Measurements from ENCODE around the gene ESPNL.

Gene ESPNL

DNA sequence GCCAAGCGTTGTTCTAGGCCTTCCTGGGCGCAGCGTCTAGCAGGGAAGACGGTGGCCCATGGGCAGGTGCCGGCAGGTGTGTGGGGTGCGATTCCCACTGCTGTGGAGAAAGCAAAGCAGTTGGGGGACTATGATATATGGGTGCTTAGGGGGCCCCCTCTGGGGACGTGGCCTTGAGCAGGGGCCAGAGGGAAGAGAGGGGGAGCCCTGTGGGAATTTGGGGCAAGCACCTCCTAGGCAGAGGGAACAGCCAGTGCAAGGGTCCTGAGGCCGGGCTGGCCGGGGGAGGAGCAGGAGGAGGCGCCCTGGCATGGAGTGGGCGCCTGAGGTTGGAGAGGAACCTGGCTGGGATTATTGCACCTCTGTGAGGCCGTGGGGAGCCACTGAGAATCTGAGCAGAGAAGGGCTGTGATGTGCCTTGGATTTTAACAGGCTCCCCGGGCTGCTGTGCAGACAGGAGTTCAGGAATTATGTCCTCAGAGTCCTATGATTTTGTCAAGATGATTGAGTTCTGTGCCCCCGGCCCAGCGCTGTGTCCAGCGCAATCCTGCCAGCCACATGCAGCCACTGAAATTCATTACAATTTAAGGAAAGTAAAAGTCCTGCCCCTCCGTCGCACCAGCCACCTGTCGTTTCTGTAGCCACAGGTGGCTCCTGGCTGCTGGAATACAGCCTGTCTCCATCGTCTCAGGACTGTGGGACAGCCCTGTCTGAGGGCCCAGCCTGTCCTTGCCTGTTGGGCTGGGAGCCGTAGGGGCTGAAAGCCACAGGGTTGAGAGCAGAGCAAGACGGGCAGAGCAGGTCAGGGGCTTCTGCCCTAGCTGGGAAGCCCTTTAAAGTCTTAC is 29.2 kb downstream of the ESPNL start:
- no peak for DNase-seq (ENCODE audit: low read depth in 2 of 2)

- no peak for DNase-seq (ENCODE audit: low read depth in 2 of 2)
Observed at GRCh38 chr2:238130111-238130695, 30.1 kb downstream of the ESPNL start.

DNA sequence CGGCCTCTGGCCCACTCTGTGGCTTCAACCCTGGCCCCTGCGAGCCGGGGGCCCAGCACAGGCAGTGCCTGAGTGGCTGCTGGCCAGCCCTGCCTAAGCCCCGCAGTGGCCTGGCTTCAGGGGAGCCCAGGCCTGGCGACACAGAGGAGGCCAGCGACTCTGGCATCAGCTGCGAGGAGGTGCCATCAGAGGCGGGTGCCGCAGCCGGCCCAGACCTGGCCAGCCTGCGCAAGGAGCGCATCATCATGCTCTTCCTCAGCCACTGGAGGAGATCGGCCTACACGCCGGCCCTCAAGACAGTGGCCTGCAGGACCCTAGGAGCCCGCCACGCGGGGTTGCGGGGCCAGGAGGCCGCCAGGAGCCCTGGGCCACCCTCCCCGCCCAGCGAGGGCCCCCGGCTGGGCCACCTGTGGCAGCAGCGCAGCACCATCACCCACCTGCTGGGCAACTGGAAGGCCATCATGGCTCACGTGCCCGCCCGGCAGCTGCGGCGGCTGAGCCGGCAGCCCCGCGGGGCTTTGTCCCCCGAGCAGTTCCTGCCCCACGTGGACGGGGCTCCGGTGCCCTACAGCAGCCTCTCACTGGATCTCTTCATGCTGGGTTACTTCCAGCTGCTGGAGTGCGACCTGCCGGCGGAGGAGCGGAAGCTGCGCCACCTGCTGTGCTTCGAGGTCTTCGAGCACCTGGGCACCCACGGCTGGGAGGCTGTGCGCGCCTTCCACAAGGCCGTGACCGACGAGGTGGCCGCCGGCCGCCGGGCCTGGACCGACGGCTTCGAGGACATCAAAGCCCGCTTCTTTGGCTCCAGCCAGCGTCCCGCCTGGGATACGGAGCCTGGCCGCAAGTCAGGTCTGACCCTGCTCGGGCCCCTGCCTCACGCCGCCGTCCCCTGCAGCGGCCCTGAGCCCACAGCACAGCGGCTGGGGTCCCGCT is 30.8 kb downstream of the ESPNL start:
- DNase-seq (ENCODE audit: low read depth in 2 of 2), result no peak

GRCh38 chr2:238131761-238132462 is 31.8 kb downstream of the ESPNL start:
- DNase-seq (ENCODE audit: low read depth in 2 of 2), result no peak

GRCh38 chr2:238132463-238133450 is 32.6 kb downstream of the ESPNL start:
- DNase-seq (ENCODE audit: low read depth in 2 of 2), result no peak

GRCh38 chr2:238133499-238134392 is 33.6 kb downstream of the ESPNL start:
- DNase-seq (ENCODE audit: low read depth in 2 of 2), result no peak

GRCh38 chr2:238134393-238134785 is 34.2 kb downstream of the ESPNL start:
- DNase-seq (ENCODE audit: low read depth in 2 of 2), result no peak

DNA sequence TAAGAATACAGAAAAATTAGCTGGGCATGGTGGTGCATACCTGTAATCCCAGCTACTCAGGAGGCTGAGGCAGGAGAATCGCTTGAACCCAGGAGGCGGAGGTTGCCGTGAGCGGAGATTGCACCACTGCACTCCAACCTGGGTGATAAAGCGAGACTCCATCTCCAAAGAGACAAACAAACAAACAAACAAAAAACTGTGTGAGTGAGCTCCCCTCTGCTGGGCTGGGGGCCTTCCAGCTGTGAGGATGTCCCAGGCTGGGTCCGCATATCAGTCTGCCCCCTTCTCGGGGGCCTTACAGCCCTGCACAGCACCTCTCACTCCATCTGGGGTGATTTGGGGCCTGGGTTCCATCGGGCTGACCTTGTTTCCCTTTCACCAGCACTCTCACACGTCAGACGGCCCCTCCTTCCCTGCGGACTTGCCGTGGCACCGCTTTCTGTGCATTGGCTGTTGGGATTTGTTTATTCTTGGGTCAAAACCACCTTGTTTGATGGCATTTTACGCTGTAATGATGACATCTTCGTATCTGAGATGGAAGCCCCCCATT is 35.5 kb downstream of the ESPNL start:
- DNase-seq (ENCODE audit: low read depth in 2 of 2), result no peak

DNA sequence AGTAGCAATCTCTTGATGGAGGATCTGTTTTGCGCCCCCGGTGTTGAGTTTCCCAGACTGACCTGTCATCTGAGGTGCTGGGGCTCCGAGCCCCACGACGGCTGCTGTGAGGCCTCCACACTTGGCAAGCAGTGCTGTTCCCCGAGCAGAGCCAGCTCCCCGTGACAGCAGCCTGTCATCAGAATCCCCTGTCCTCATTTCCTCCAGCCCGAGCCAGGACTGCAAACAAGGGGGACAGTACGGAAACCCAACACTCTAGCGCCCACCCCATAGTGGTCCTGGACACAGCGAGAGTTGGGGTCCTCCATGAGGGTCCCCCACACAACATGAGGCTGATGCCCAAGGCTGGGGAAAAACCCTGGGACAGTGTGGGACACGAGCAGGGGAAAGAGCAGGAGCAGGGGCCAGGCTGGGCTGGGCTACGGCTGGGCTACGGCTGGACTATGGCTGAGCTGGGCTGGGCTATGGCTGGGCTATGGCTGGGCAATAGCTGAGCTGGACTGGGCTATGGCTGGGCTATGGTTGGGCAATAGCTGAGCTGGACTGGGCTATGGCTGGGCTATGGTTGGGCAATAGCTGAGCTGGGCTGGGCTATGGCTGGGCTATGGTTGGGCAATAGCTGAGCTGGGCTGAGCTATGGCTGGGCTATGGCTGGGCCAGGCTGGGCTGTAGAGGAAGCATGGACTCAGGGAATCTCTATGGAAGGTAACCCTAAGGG is 36.8 kb downstream of the ESPNL start:
- DNase-seq (ENCODE audit: low read depth in 2 of 2), result no peak

DNA sequence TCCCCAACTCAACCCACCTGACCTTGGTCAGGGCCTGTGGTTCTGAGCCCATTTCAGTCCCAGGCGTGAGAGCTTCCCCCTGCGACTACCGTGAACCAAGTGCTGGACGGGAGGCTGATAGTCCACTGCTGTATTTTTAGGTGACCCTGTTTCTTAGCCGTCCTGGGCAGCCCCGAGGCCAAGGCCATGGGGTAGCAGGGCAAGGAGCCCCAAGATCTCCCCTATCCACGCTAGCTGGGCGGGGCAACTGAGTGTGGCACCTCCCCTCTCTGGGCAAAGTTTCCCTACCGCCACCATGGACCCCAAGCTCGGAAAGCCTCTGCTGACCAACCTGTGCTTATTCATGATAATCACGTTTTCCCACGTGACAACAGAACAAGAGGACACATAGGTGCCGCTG is 37.7 kb downstream of the ESPNL start:
- no peak for DNase-seq (ENCODE audit: low read depth in 2 of 2)

GRCh38 chr2:238138331-238139195 is 38.4 kb downstream of the ESPNL start, which contains the start of gene KLHL30:
Gene KLHL30, plus strand, starts transcription at chr2:238138668. Its CDS starts 2,087 bp downstream, at chr2:238140755.
- no peak for DNase-seq (ENCODE audit: low read depth in 2 of 2)

DNA sequence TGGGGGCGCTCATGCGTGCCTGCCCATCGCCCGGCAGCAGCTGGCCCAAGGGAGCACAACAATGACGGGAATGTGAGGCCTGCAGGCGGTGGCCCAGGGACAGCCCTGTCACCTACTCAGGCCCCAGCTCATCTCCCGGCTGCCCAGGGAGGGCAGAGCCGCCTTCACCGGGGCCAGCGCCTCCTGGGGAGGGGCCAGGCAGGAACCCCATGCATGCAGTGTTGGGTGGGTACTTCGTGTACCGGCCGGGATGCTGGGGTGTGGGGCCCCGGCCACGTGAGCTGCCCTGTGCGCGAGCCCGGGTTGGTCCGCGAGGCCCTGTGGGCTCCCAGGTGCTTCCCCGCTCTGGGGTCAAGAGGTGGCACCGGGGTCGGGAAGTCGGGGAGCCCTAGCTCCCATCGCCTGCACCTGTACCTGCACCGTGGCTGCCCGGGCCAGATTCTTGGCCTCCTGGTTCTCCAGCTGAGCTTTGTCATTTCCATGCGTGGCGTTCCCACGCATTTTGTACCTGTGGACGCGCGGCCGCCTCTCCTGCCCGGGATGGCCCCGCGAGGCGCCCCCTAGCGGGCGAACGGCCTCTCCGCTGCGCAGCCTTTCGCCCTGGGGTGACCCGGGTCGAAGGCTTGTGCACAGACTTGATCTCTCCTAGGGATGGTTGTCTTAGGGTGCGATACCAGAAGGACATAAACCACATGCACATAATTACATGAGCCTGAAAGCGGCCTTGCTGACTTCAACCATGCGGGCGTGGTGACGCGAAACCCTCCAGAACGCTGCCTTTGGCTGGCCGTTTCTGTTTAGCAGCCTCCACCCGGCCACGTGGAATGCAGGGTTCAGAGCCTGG is 39.3 kb downstream of the ESPNL start:
- DNase-seq (ENCODE audit: low read depth in 2 of 2), result no peak

GRCh38 chr2:238140040-238140439 is 39.9 kb downstream of the ESPNL start:
- no peak for DNase-seq (ENCODE audit: low read depth in 2 of 2)

- DNase-seq (ENCODE audit: low read depth in 2 of 2), result no peak
Observed at GRCh38 chr2:238140721-238141540, 40.8 kb downstream of the ESPNL start.

- DNase-seq (ENCODE audit: low read depth in 2 of 2), result no peak
Observed at GRCh38 chr2:238141541-238142318, 41.6 kb downstream of the ESPNL start.

Data from fibroblast of skin of left biceps (primary cell).